HepG2 (cell line): ENCODE measurements around the gene STAM. TPM values are rescaled to one million over a fixed set of nuclear protein-coding genes. Genes with fewer than 3 reads are reported as not detected.

Experiments used
- BCLAF1 ChIP-seq: fragments of 450-650 bp; IDR thresholded peaks from 2 replicates; pipeline ENCODE4 v1.6.1; 2017; ENCODE audit warnings: mild to moderate bottlenecking
- CSRNP1 ChIP-seq: sonication (generic); formaldehyde crosslinking; IDR thresholded peaks from 2 replicates; pipeline ENCODE4 v1.8.1; 2023; ENCODE audit warnings: mild to moderate bottlenecking, missing genetic modification reagents
- DDIT3 ChIP-seq: sonication (generic); formaldehyde crosslinking; IDR thresholded peaks from 2 replicates; pipeline ENCODE4 v1.4.0; 2020; ENCODE audit warnings: mild to moderate bottlenecking, missing genetic modification reagents
- GFI1 ChIP-seq: sonication (generic); formaldehyde crosslinking; IDR thresholded peaks from 2 replicates; pipeline ENCODE4 v1.5.0; 2020; ENCODE audit warnings: missing genetic modification reagents, mild to moderate bottlenecking, borderline replicate concordance
- HOXA7 ChIP-seq: sonication (generic); formaldehyde crosslinking; IDR thresholded peaks from 2 replicates; pipeline ENCODE4 v1.8.1; 2022; ENCODE audit warnings: mild to moderate bottlenecking, missing genetic modification reagents, moderate library complexity
- IRX3 ChIP-seq: sonication (generic); formaldehyde crosslinking; IDR thresholded peaks from 2 replicates; pipeline ENCODE4 v1.8.1; 2023; ENCODE audit warnings: mild to moderate bottlenecking, low read depth, missing genetic modification reagents, borderline replicate concordance
- SNAPC2 ChIP-seq: sonication (generic); formaldehyde crosslinking; IDR thresholded peaks from 2 replicates; pipeline ENCODE4 v1.8.1; 2022; ENCODE audit warnings: mild to moderate bottlenecking, missing genetic modification reagents
- TRIM24 ChIP-seq: sonication (generic); formaldehyde crosslinking; IDR thresholded peaks from 2 replicates; pipeline ENCODE4 v1.8.0; 2022; ENCODE audit warnings: mild to moderate bottlenecking, missing genetic modification reagents
- ZFP91 ChIP-seq: sonication (generic); formaldehyde crosslinking; IDR thresholded peaks from 2 replicates; pipeline ENCODE4 v1.9.0; 2022; ENCODE audit warnings: missing genetic modification reagents, mild to moderate bottlenecking, borderline replicate concordance
- ZIK1 ChIP-seq: sonication (generic); formaldehyde crosslinking; IDR thresholded peaks from 2 replicates; pipeline ENCODE4 v1.5.0; 2020; ENCODE audit warnings: mild to moderate bottlenecking, low read depth, missing genetic modification reagents, borderline replicate concordance
- ZNF280B ChIP-seq: sonication (generic); formaldehyde crosslinking; IDR thresholded peaks from 2 replicates; pipeline ENCODE4 v1.5.0; 2020; ENCODE audit warnings: missing genetic modification reagents, mild to moderate bottlenecking, borderline replicate concordance
- ZNF280D ChIP-seq: sonication (generic); formaldehyde crosslinking; IDR thresholded peaks from 2 replicates; pipeline ENCODE4 v1.5.1; 2020; ENCODE audit warnings: mild to moderate bottlenecking, missing genetic modification reagents
- ZNF574 ChIP-seq: sonication (generic); formaldehyde crosslinking; IDR thresholded peaks from 2 replicates; pipeline ENCODE4 v1.4.0; 2020; ENCODE audit warnings: missing genetic modification reagents
- polyA plus RNA-seq, 8 experiments: library from polyadenylated mRNA; depleted of rRNA in 3 of 8; stranded (reverse) in 7 of 8; unstranded in 1 of 8; fragments of >200 nt; fragmentation: Illumina TruSeq in 4 of 8; extraction: Trizol in 4 of 8; gene quantifications; 2 replicates each; pipeline versions ENCODE4 v1.2.1 to v1.2.3, GENCODE V29; 2011 to 2016; ENCODE audit warnings: low read depth in 4 of 8, missing spikeins in 1 of 8, mixed read lengths in 1 of 8; ENCODE audit not compliant: insufficient read depth in 1 of 8
- total RNA-seq, 5 experiments: library from RNA; depleted of rRNA; stranded (reverse); fragments of >200 nt; fragmentation: Illumina TruSeq; extraction: Trizol; gene quantifications; 2 replicates each; pipeline ENCODE4 v1.2.3, GENCODE V29; 2016; ENCODE audit warnings: low read depth in 1 of 5

STAM gene
- total and polyA plus RNA-seq, 2 of the 13 experiments (the other 11 are each of a cell fraction or from before 2014, with no cell fraction given): 19.5 to 25.1 TPM

- TF ChIP-seq CSRNP1 (no peak), ZFP91 (no peak), IRX3 (CRISPR knock-in tag) (no peak), ZNF574 (CRISPR knock-in tag) (no peak), DDIT3 (no peak), ZNF280D (CRISPR knock-in tag) (no peak), HOXA7 (CRISPR knock-in tag) (no peak), TRIM24 (CRISPR knock-in tag) (no peak), ZNF280B (CRISPR knock-in tag) (no peak), BCLAF1 (no peak), GFI1 (CRISPR knock-in tag) (peak; percentile 84), SNAPC2 (CRISPR knock-in tag) (no peak), ZIK1 (CRISPR knock-in tag) (no peak)
Observed at GRCh38 chr10:17673471-17674061, 29.6 kb downstream of the STAM start (continued).
